ENCODE data around the gene EDN1. TPM values are rescaled to one million over a fixed set of nuclear protein-coding genes. Genes with fewer than 3 reads are reported as not detected.

Gene EDN1
- total RNA-seq, 1 donor from 2014 or later = 64.4 TPM

GRCh38 chr6:12334526-12335130, 44.5 kb downstream of the EDN1 start:
- Histone ChIP-seq H3K4me3 (ENCODE audit: insufficient read depth, low read depth, low read length) (no peak overlapping the region), H3K36me3 (ENCODE audit: insufficient read depth, low read length) (no peaks in the 10 kb centered on the region), H2AFZ (ENCODE audit: low read depth, low read length) (no peak overlapping the region), H3K9me3 (ENCODE audit: insufficient read depth, low read depth, low read length) (no peaks in the 10 kb centered on the region), H3K9ac (ENCODE audit: low read length) (no peak overlapping the region), H3K27ac (ENCODE audit: low read depth, low read length) (no peak overlapping the region), H3K27me3 (ENCODE audit: insufficient read depth, low read length) (no peaks in the 10 kb centered on the region), H3K4me1 (ENCODE audit: insufficient read depth, low read length) (peaks cover 4% of the 10 kb centered on the region), H3K4me2 (ENCODE audit: low read length) (no peak overlapping the region), H4K20me1 (ENCODE audit: insufficient read depth, low read length) (no peaks in the 10 kb centered on the region), H3K79me2 (ENCODE audit: insufficient read depth, low read length) (no peaks in the 10 kb centered on the region)
- TF ChIP-seq CTCF (IDR thresholded peaks at IDR 0.05; ENCODE audit: insufficient read depth, low read depth, low read length) = no peak
- no peak for TF ChIP-seq EZH2 (IDR thresholded peaks at IDR 0.05; ENCODE audit: insufficient read depth, low read length)
- Mint-ChIP-seq H3K27me3 (ENCODE audit: low read depth, unreplicated experiment) (no peaks in the 10 kb centered on the region), H3K9me3 (ENCODE audit: unreplicated experiment) (peaks cover 3% of the 10 kb centered on the region), H3K4me3 (ENCODE audit: unreplicated experiment) (no peak overlapping the region), H3K27ac (ENCODE audit: unreplicated experiment) (no peak overlapping the region), H3K4me1 (ENCODE audit: low read depth, unreplicated experiment) (peaks cover 6% of the 10 kb centered on the region), H3K36me3 (ENCODE audit: low read depth, unreplicated experiment) (no peaks in the 10 kb centered on the region)
- DNase-seq (ENCODE audit: low read depth) (no peak), FAIRE-seq (no peak)

- TF ChIP-seq CTCF (IDR thresholded peaks at IDR 0.05; ENCODE audit: insufficient read depth, low read depth, low read length) (no peak), EZH2 (IDR thresholded peaks at IDR 0.05; ENCODE audit: insufficient read depth, low read length) (no peak)
These were observed 45.0 kb downstream of the EDN1 start for GRCh38 chr6:12335131-12335527.

GRCh38 chr6:12335717-12336116, 45.6 kb downstream of the EDN1 start:
- no peak overlapping the region for H2AFZ ChIP-seq (ENCODE audit: low read depth, low read length)
- H3K36me3 ChIP-seq (ENCODE audit: insufficient read depth, low read length) = no peaks in the 10 kb centered on the region
- DNase-seq (ENCODE audit: low read depth) = no peak
- H3K9ac ChIP-seq (ENCODE audit: low read length) = no peak overlapping the region
- Mint-ChIP-seq H3K4me3 (ENCODE audit: unreplicated experiment) (no peak overlapping the region), H3K36me3 (ENCODE audit: low read depth, unreplicated experiment) (no peaks in the 10 kb centered on the region), H3K27me3 (ENCODE audit: low read depth, unreplicated experiment) (no peaks in the 10 kb centered on the region), H3K27ac (ENCODE audit: unreplicated experiment) (no peak overlapping the region), H3K9me3 (ENCODE audit: unreplicated experiment) (peaks cover 3% of the 10 kb centered on the region), H3K4me1 (ENCODE audit: low read depth, unreplicated experiment) (peaks cover 6% of the 10 kb centered on the region)
- no peak for FAIRE-seq
- H3K4me1 ChIP-seq (ENCODE audit: insufficient read depth, low read length) = peaks cover 4% of the 10 kb centered on the region
- no peak overlapping the region for H3K4me3 ChIP-seq (ENCODE audit: insufficient read depth, low read depth, low read length)
- no peaks in the 10 kb centered on the region for H3K27me3 ChIP-seq (ENCODE audit: insufficient read depth, low read length)
- no peaks in the 10 kb centered on the region for H3K9me3 ChIP-seq (ENCODE audit: insufficient read depth, low read depth, low read length)
- H3K27ac ChIP-seq (ENCODE audit: low read depth, low read length) = no peak overlapping the region
- TF ChIP-seq EZH2 (IDR thresholded peaks at IDR 0.05; ENCODE audit: insufficient read depth, low read length) (no peak), CTCF (IDR thresholded peaks at IDR 0.05; ENCODE audit: insufficient read depth, low read depth, low read length) (no peak)
- H3K79me2 ChIP-seq (ENCODE audit: insufficient read depth, low read length) = no peaks in the 10 kb centered on the region
- H4K20me1 ChIP-seq (ENCODE audit: insufficient read depth, low read length) = no peaks in the 10 kb centered on the region
- H3K4me2 ChIP-seq (ENCODE audit: low read length) = no peak overlapping the region

More at GRCh38 chr6:12335131-12335527, 45.0 kb downstream of the EDN1 start:
- Histone ChIP-seq H3K4me3 (ENCODE audit: insufficient read depth, low read depth, low read length) (no peak overlapping the region), H3K36me3 (ENCODE audit: insufficient read depth, low read length) (no peaks in the 10 kb centered on the region), H3K4me1 (ENCODE audit: insufficient read depth, low read length) (peaks cover 4% of the 10 kb centered on the region), H3K79me2 (ENCODE audit: insufficient read depth, low read length) (no peaks in the 10 kb centered on the region), H3K4me2 (ENCODE audit: low read length) (no peak overlapping the region), H3K27ac (ENCODE audit: low read depth, low read length) (no peak overlapping the region), H3K9ac (ENCODE audit: low read length) (no peak overlapping the region), H4K20me1 (ENCODE audit: insufficient read depth, low read length) (no peaks in the 10 kb centered on the region), H3K27me3 (ENCODE audit: insufficient read depth, low read length) (no peaks in the 10 kb centered on the region), H2AFZ (ENCODE audit: low read depth, low read length) (no peak overlapping the region), H3K9me3 (ENCODE audit: insufficient read depth, low read depth, low read length) (no peaks in the 10 kb centered on the region)
- H3K36me3 Mint-ChIP-seq (ENCODE audit: low read depth, unreplicated experiment) = no peaks in the 10 kb centered on the region
- H3K9me3 Mint-ChIP-seq (ENCODE audit: unreplicated experiment) = peaks cover 3% of the 10 kb centered on the region
- no peaks in the 10 kb centered on the region for H3K27me3 Mint-ChIP-seq (ENCODE audit: low read depth, unreplicated experiment)
- H3K4me3 Mint-ChIP-seq (ENCODE audit: unreplicated experiment) = no peak overlapping the region
- FAIRE-seq (no peak), DNase-seq (ENCODE audit: low read depth) (no peak)
- H3K4me1 Mint-ChIP-seq (ENCODE audit: low read depth, unreplicated experiment) = peaks cover 6% of the 10 kb centered on the region
- no peak overlapping the region for H3K27ac Mint-ChIP-seq (ENCODE audit: unreplicated experiment)

Measured in astrocyte (in vitro differentiated cells and primary cell).